Measurements from ENCODE around the gene PLS1.

Gene PLS1

GRCh38 chr3:142680710-142681109 is 84.5 kb downstream of the PLS1 start:
- no peak for DNase-seq (ENCODE audit: extremely low read depth, low read depth)
- H3K4me3 ChIP-seq (replicated peaks; ENCODE audit: low read depth, low read length) = no peak overlapping the region
- TF ChIP-seq CTCF (IDR thresholded peaks at IDR 0.05; ENCODE audit: low read depth, low read length, missing control alignments) = no peak

DNA sequence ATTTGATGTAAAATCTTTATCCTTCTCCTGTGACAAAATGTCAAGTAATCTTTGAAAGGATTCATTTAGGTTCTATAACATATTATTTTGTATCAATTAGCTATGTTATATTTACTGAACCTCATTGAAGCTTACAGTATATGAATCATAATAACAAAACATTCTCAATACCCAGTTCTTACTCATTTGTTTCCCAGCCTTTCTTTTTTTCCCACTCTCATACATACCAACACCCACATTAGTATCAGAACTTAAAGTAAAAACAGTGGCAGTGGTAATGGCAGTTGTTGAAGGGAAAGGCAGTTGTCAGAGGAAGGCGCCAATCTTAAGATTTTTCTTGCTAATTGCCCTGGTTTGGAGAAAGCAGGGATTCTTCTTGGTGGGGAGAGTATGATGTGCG is 94.4 kb downstream of the PLS1 start:
- TF ChIP-seq CTCF (IDR thresholded peaks at IDR 0.05; ENCODE audit: low read depth, low read length, missing control alignments) = no peak
- DNase-seq (ENCODE audit: extremely low read depth, low read depth) = no peak
- no peak overlapping the region for H3K4me3 ChIP-seq (replicated peaks; ENCODE audit: low read depth, low read length)

DNA sequence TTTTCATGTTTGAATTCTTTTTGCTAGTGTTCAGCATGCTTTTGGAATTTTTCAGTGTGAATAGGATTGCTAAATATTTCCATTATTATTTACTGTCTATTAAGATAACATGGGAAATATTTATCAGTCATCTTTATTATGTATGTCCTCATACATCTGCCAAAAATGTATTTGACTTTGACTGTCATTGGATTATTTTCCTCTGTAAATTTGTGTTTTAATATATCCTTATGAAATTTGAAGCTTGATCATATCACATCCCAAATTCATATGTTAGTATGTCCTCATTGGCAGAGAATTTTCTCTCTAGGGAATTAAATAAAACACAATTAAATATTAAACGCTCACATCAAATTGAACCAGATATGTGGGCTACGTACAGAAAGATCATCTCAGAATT is 95.3 kb downstream of the PLS1 start:
- DNase-seq (ENCODE audit: extremely low read depth, low read depth) = no peak
- no peak for TF ChIP-seq CTCF (IDR thresholded peaks at IDR 0.05; ENCODE audit: low read depth, low read length, missing control alignments)
- H3K4me3 ChIP-seq (replicated peaks; ENCODE audit: low read depth, low read length) = no peak overlapping the region

DNA sequence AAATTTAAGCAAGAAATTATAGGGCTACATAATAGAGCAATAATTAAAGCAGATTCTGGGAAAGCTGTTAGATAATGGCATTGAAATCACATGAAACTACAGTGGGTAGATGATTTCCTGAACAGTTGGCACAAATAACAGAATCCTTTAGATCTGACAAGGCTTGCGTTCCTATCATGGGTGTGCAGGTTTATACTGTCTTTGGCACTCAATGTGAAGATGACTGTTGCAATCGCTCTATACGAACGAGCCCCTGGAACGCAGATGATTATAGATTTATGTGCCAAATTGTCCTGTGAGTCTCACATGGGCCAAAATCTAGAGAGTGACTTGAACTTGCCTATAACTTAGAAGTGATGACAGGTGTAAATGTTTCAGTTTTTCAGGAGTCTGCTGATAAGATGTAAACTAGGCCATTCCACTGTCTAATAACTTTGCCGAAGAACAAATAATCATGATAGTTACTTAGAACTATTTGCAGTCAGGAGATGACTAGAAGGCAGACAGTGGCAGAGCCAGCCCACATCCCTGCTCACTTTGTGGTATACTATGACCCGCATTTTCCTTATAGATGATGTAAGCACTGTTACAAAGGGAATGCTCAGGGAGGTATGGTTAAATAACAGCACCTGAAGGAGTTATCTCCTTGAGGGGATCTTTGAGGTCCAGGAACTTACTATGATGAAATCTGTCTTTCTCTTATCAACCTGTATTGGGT is 97.1 kb downstream of the PLS1 start:
- no peak for TF ChIP-seq CTCF (IDR thresholded peaks at IDR 0.05; ENCODE audit: low read depth, low read length, missing control alignments)
- DNase-seq (ENCODE audit: extremely low read depth, low read depth) = no peak

GRCh38 chr3:142694225-142694624 is 98.0 kb downstream of the PLS1 start:
- no peak overlapping the region for H3K4me3 ChIP-seq (replicated peaks; ENCODE audit: low read depth, low read length)
- TF ChIP-seq CTCF (IDR thresholded peaks at IDR 0.05; ENCODE audit: low read depth, low read length, missing control alignments) = no peak
- no peak for DNase-seq (ENCODE audit: extremely low read depth, low read depth)

More for the DNA sequence above, 97.1 kb downstream of the PLS1 start:
- H3K4me3 ChIP-seq (replicated peaks; ENCODE audit: low read depth, low read length) = no peak overlapping the region

DNA sequence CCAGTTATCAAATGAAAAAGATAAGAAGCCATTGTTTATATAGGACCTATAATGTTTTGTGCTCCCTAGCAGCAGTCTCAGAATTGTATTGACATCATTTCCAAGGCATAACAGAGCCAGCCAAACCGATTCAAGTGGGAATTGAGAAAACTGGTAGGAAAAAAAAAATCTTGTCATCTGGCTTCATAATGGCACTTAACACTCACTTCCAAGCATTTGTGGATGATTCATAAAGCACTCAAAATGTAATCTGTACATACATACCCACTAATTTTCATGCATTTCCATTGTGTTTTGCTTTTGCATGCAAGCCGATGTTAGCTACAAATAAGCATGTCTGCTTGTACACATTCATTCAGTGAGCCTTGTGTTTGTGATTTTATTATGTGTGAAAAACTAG is 109.0 kb downstream of the PLS1 start:
- no peak for TF ChIP-seq CTCF (IDR thresholded peaks at IDR 0.05; ENCODE audit: low read depth, low read length, missing control alignments)
- DNase-seq (ENCODE audit: extremely low read depth, low read depth) = no peak
- no peak overlapping the region for H3K4me3 ChIP-seq (replicated peaks; ENCODE audit: low read depth, low read length)
